GM18909 (cell line): ENCODE data around the gene CFL2.

ENCODE experiments used
- ATAC-seq: cut with Tn5 transposase; IDR thresholded peaks from one replicate; pipeline ENCODE4 v1.9.1; 2021; ENCODE audit warnings: mild to moderate bottlenecking; ENCODE audit not compliant: unreplicated experiment, poor library complexity

The CFL2 gene

DNA sequence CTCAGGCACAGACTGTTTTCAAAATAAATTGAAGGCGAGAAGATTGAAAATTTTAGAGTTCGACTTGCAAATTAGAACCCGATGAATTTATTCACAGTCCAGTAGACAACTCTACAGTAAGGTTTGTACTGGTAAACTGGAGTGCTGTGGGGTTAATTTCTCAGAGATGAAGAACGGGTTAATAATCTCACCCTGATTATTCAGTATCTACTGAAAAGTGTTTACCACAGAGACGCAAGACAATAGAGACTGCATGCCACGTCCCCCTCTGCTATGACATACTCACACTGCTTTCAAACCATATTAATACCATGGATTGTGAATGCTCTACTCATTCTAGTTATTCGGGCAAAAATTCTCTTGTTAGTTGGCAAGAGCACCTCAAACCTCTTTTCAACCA lies 36.1 kb downstream of the CFL2 start:
- no peak for ATAC-seq

DNA sequence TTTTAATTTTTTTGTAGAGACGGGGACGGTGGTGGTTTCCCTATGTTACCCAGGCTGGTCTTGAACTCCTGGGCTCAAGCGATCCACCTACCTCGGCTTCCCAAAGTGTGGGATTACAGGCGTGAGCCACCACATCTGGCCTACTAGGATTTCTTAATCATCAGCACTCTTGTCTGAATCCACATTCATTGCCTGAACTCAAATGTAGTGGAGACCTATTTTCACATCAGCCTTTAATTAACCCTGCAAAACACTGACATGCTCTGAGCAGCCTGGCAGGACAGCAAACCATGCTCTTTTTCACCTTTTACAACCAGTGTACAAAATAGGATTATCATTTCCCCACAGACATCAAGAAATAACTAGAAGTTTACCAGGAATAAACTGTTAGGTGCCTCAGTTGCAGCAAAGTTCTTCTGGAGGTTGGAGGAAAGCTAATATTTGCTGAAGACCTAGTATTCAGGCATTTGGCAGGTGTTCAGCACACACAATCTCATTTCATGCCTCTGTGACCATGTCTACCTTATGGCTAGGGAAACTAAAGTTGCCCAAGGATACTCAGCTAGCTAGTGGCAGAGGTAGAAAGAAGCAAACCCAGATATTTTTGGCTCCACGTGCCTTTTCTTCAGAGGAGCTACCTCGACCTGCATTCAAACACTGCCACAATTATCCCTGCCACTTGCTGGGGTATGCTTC lies 37.7 kb downstream of the CFL2 start:
- ATAC-seq, result no peak

DNA sequence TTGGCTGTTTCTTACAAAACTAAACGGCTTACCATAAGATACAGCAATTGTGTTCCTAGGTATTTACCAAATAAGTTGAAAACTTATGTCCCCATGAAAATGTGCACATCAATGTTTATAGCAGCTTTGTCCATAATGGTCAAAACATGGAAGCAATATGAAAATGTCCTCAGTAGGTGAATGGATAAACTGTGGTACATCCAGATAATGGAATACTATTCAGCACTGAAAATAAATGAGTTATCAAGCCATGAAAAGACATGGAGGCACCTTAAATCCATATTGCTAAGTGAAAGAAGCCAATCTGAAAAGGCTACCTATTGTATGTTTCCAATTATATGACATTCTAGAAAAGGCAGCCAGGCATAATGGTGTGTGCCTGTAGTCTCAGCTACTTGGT lies 40.7 kb downstream of the CFL2 start:
- no peak for ATAC-seq

DNA sequence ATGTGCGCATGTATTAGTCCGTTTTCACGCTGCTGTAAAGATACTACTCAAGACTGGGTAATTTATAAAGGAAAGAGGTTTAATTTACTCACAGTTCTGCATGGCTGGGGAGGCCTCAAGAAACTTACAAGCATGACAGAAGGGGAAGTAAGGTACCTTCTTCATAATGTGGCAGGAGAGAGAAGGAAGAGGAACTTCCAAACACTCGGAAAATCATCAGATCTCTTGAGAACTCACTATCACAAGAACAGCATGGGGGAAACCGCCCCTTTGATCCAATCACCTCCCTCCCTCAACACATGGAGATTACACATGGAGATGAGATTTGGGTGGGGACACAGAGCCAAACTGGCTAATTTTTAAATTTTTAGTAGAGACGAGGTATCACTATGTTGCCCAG lies 42.7 kb downstream of the CFL2 start:
- ATAC-seq, result no peak

DNA sequence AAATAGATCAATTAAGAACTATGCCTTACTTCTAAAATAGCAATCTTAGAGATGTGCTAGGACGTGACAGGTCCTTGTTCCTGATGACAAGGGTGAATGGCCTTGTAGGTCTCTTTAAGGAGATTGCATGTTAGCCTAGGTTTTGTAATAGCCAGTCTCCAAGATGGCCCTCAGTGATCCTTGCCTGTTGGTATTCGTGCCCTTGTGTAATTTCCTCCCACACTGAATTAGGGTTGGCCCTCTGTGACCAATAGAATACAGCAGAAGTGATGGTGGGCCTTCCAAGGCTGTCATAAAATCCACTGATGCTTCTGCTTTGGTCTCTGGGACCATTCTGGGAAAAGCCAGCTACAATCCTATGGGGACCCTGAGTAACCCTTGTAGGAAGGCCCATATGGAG lies 46.3 kb downstream of the CFL2 start:
- ATAC-seq, result no peak

DNA sequence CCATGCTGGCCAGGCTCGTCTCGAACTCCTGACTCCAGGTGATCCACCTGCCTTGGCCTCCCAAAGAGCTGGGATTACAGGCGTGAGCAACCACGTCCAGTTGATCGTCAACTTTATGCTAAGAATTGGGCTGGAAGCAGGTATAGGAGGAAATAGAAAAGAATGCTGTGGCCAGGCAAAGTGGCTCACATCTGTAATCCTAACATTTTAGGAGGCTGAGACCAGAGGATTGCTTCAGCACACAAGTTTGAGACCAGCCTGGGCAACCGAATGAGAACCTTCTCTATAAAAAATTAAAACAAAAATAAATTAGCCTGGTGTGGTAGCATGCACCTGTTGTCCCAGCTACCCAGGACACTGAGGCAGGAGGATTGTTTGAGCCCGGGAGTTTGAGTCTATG lies 47.4 kb downstream of the CFL2 start:
- no peak for ATAC-seq

DNA sequence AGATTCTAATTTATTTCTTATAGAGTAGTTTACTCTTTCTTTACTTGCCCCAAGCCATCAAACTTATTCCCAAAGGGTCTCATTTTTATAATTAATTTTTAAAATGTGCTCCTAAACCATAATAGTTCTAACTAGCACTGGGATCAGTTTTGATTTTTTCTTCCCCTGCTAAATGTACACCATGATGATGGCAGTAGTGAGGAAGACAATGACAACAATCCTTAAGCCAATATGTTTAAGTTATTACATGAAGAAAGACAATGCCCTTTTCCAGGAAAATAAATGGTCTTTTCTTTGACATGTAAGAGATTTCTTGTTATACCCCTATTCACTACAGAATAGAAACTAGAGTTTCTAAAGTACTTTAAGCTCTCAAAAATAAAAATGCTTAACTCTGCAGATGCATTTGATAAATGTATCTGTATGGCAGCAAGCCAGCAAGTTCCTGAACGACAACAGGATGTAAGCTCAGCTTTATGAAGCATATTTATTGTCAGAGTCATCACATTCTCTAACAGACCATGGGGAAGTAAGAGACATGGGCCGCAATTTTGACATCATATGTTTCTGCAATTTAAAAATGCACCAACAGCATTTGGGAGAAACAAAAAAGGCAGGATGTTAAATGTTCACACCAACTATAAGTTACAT lies 48.5 kb downstream of the CFL2 start:
- ATAC-seq, result no peak

DNA sequence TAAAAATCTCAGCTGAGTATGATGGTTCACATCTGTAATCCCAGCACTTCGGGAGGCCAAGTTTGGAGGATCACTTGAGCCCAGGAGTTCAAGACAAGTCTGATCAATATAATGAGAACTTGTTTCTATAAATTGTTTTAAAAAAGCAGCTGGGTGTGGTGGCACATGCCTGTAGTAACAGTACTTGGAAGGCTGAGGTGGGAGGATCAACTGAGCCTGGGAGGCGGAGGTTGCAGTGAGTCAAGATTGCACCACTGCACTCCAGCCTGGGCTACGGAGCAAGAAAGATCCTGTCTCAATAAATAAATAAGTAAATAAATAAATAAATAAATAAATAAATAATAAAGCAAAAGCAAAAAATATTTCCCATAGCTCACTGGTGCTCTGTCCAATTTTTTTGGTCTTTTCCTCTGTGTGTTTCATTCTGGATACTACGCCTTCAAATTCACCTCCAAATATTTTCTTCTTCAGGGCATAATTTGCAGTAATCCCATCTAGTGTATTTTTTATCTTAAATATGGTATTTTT lies 51.8 kb downstream of the CFL2 start:
- no peak for ATAC-seq

DNA sequence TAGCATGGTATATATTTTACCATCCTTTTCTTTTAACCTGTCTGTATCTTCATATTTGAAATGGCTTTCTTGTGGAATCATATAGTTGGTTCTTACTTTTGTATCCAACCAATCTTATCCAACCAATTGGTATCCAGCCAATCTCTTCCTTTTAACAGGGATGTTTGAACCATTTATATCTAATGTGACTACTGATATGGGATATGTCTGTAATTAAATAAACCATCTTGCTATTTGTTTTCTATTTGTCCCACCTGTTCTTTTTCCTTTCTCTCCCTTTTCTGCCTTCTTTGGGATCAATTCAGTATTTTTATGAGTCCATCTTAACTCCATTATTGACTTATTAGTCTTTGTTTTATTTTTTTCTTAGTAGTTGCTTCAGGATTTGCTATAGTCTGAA lies 53.6 kb downstream of the CFL2 start:
- ATAC-seq, result no peak
